SK-N-SH (cell line): Measurements from ENCODE around the gene MLXIP. TPM values are rescaled to one million over a fixed set of nuclear protein-coding genes. Genes with fewer than 3 reads are reported as not detected.

ENCODE experiments used
- CTCF ChIA-PET: fragments of 300-600, 350-600 bp; formaldehyde crosslinking; extraction: SDS; loops from one replicate; lab custom pipeline; 2021; lab: Yijun Ruan, JAX
- POLR2A ChIA-PET: fragments of 350-600 bp; sonication (Branson Sonifier 250); formaldehyde crosslinking; extraction: SDS; loops from one replicate; lab custom pipeline; 2020; ENCODE audit warnings: antibody characterized with exemption, inconsistent platforms; lab: Yijun Ruan, JAX
- DNase-seq: peaks from one replicate; pipeline ENCODE4 v3.0.0; 2012
- H2AFZ ChIP-seq: fragments of 200-600 bp; sonication (generic); 2 replicates; pipeline ENCODE4 v1.8.1; 2016; ENCODE audit warnings: antibody characterized with exemption, mild to moderate bottlenecking, low read depth
- H3F3A ChIP-seq: fragments of 200-600 bp; sonication (generic); replicated peaks from 2 replicates; pipeline ENCODE3; 2016; ENCODE audit warnings: antibody characterized with exemption, mild to moderate bottlenecking; ENCODE audit not compliant: insufficient read depth
- H3K27ac ChIP-seq, 2 experiments: fragments of 200-500 bp in 1 of 2; fragments of 200-600 bp in 1 of 2; sonication (Bioruptor generic) in 1 of 2; sonication (generic), shearing (Covaris generic) in 1 of 2; 2 replicates each; pipeline versions ENCODE4 v1.5.1 to v1.6.1; 2014 to 2016; ENCODE audit warnings: low read depth in 2 of 2, inconsistent platforms in 1 of 2, low read length in 1 of 2, mild to moderate bottlenecking in 1 of 2, mixed read lengths in 1 of 2
- H3K27me3 ChIP-seq: fragments of 200-600 bp; sonication (generic), shearing (Covaris generic); 2 replicates; pipeline ENCODE4 v1.6.1; 2016; ENCODE audit warnings: mixed run types; ENCODE audit not compliant: insufficient read depth
- H3K36me3 ChIP-seq, 2 experiments: fragments of 200-500 bp in 1 of 2; fragments of 200-600 bp in 1 of 2; sonication (Bioruptor generic) in 1 of 2; sonication (generic) in 1 of 2; replicated peaks in 1 of 2; 2 replicates each; pipeline versions ENCODE3 to v1.5.1; 2014 to 2016; ENCODE audit warnings: low read length in 1 of 2, mild to moderate bottlenecking in 1 of 2; ENCODE audit not compliant: insufficient read depth in 2 of 2, control insufficient read depth in 1 of 2
- H3K4me1 ChIP-seq, 2 experiments: fragments of 200-500 bp in 1 of 2; fragments of 200-600 bp in 1 of 2; sonication (Bioruptor generic) in 1 of 2; sonication (generic), shearing (Covaris generic) in 1 of 2; 2 replicates each; pipeline versions ENCODE4 v1.5.1 to v1.6.1; 2014 to 2016; ENCODE audit warnings: low read depth in 1 of 2, low read length in 1 of 2, mixed run types in 1 of 2; ENCODE audit not compliant: insufficient read depth in 2 of 2, control insufficient read depth in 1 of 2
- H3K4me2 ChIP-seq: fragments of 200-600 bp; sonication (generic), shearing (Covaris generic); 2 replicates; pipeline ENCODE4 v1.6.1; 2017; ENCODE audit warnings: mixed run types
- H3K4me3 ChIP-seq, 2 experiments: fragments of 200-500 bp in 1 of 2; fragments of 200-600 bp in 1 of 2; sonication (Bioruptor generic) in 1 of 2; sonication (generic), shearing (Covaris generic) in 1 of 2; 2 replicates each; pipeline versions ENCODE4 v1.5.1 to v1.8.1; 2014 to 2016; ENCODE audit warnings: low read depth in 2 of 2, inconsistent platforms in 1 of 2, low read length in 1 of 2, mild to moderate bottlenecking in 1 of 2, mixed read lengths in 1 of 2, moderate library complexity in 1 of 2
- H3K79me2 ChIP-seq: fragments of 200-600 bp; sonication (generic); 2 replicates; pipeline ENCODE4 v1.8.1; 2017; ENCODE audit warnings: mild to moderate bottlenecking; ENCODE audit not compliant: insufficient read depth
- H3K9ac ChIP-seq: fragments of 200-600 bp; sonication (generic); 2 replicates; pipeline ENCODE4 v1.6.1; 2017; ENCODE audit warnings: mixed run types
- H3K9me2 ChIP-seq: fragments of 200-600 bp; sonication (generic); 2 replicates; pipeline ENCODE4 v1.6.1; 2017; ENCODE audit warnings: mixed run types
- H3K9me3 ChIP-seq: fragments of 200-600 bp; sonication (generic); 2 replicates; pipeline ENCODE4 v1.6.1; 2017; ENCODE audit warnings: mixed run types, mild to moderate bottlenecking, moderate library complexity
- H4K20me1 ChIP-seq: fragments of 200-600 bp; sonication (generic); 2 replicates; pipeline ENCODE4 v1.6.1; 2017; ENCODE audit warnings: mild to moderate bottlenecking, mixed run types; ENCODE audit not compliant: insufficient read depth
- EP300 ChIP-seq, 2 experiments: IDR thresholded peaks; 2 replicates each; pipeline versions ENCODE4 v1.4.0 to v1.6.1; 2012; ENCODE audit warnings: borderline replicate concordance in 1 of 2, low read depth in 1 of 2, low read length in 1 of 2
- FOSL2 ChIP-seq: IDR thresholded peaks from 2 replicates; pipeline ENCODE4 v1.4.0; 2012; ENCODE audit warnings: low read depth, mild to moderate bottlenecking, moderate library complexity, borderline replicate concordance
- FOXM1 ChIP-seq: IDR thresholded peaks from 2 replicates; pipeline ENCODE4 v1.4.0; 2012; ENCODE audit warnings: low read depth, mild to moderate bottlenecking
- MAX ChIP-seq: IDR thresholded peaks from 2 replicates; pipeline ENCODE4 v1.4.0; 2012; ENCODE audit warnings: low read depth
- NFIC ChIP-seq: IDR thresholded peaks from 2 replicates; pipeline ENCODE4 v1.4.0; 2012; ENCODE audit warnings: borderline replicate concordance
- RCOR1 ChIP-seq: fragments of 150-350 bp; IDR thresholded peaks from 2 replicates; pipeline ENCODE4 v1.6.1; 2017; ENCODE audit warnings: antibody characterized with exemption, low read length
- RXRA ChIP-seq: IDR thresholded peaks from 2 replicates; pipeline ENCODE4 v1.4.0; 2012; ENCODE audit warnings: low read depth, mild to moderate bottlenecking, borderline replicate concordance
- SIN3A ChIP-seq: IDR thresholded peaks from 2 replicates; pipeline ENCODE4 v1.6.1; 2012; ENCODE audit warnings: low read depth, mild to moderate bottlenecking, low read length, moderate library complexity, borderline replicate concordance
- SMC3 ChIP-seq: IDR thresholded peaks from 2 replicates; pipeline ENCODE4 v1.6.1; 2012; ENCODE audit warnings: low read depth, low read length, improper control_type of control experiment
- TAF1 ChIP-seq: IDR thresholded peaks from 2 replicates; pipeline ENCODE4 v1.6.1; 2012; ENCODE audit warnings: low read depth, mild to moderate bottlenecking, low read length, moderate library complexity, borderline replicate concordance
- TEAD4 ChIP-seq: IDR thresholded peaks from 2 replicates; pipeline ENCODE4 v1.4.0; 2012; ENCODE audit warnings: mild to moderate bottlenecking, borderline replicate concordance; ENCODE audit not compliant: insufficient read depth
- WGBS: methylation state at CpG from one replicate; pipeline ENCODE4 v1.1.6; 2017; ENCODE audit warnings: low lambda C conversion rate; 5-methylcytosine and 5-hydroxymethylcytosine counted together
- polyA plus RNA-seq, 3 experiments: library from polyadenylated mRNA; depleted of rRNA; stranded (reverse); fragments of >200 nt; gene quantifications; 2 replicates each; pipeline ENCODE4 v1.2.3, GENCODE V29; 2012
- TF ChIP-seq, protein P1 (sequence below): IDR thresholded peaks from 2 replicates; pipeline ENCODE4 v1.4.0; 2012; ENCODE audit warnings: low read depth, borderline replicate concordance
- TF ChIP-seq, protein P2 (sequence below): fragments of 150-350 bp; IDR thresholded peaks from 2 replicates; pipeline ENCODE4 v1.6.1; 2016; ENCODE audit warnings: mild to moderate bottlenecking, low read depth, low read length

MLXIP gene
- polyA plus RNA-seq, 1 of the 3 experiments (the other 2 are of a cell fraction): 11.0 TPM

DNA sequence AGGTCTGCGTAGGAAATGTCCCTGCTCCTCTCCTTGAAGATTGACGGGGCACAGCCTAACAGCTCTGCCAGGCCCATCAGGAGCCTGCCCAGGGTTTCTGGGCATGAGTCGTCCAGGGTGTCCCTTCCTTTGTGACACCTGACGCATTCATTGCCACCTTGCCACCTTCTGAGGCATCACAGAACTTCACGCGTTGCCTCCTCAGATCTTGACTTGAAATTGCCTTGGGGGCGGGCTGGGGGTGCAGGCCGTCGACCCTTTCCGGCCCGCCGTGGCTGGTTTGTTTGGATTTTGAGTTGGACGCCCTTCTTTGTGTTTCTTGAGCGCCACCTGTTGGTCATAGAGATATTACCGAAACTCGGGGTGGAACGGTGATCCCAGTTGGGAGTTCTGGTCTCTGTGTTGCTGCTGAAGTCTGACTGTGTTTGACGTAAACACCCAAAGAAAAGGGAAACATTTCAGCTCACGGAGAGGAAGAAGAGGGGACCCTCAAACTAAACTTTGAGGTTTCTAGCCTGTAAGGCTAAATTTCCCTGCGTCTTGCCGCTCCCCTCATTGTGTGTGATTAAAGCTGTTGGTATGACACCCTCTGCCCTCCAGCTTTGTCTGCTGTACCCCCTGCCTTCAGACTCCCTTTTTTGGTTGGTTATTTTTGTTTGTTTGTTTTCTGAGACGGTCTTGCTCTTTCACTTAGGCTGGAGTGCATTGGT, 44.6 kb downstream of the MLXIP start (continued):
- TF ChIP-seq MAX: 0 out of 2 replicates have a peak, but pooled peaks have one; percentile 43

DNA sequence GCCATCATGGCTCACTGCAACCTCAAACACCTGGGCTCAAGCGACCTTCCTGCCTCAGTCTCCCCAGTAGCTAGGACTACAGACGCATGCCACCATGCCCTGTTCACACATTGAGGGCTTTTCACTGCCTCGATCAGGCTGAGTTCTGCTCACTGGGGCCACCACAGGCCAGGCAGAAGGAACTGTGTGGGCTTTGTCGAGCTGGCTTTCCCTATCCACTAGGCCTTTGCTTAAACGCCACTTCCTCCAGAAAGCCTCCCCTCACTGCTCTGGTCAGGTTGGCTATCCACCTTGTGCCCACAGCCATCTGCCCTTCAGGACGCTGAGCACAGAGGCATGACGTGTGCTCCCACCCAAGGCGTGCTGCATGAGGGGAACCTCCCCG, 45.2 kb downstream of the MLXIP start:
- 0 out of 4 replicates have a peak overlapping the region, but pooled peaks of 1 of the 2 experiments have one; percentile 1 for H3K27ac ChIP-seq
- no peak overlapping the region for H3K9ac ChIP-seq

More for the DNA sequence above, 45.2 kb downstream of the MLXIP start:
- DNase-seq: no peak
- Histone ChIP-seq H3K9me2 (no peaks in the 10 kb centered on the region), H3K27me3 (no peaks in the 10 kb centered on the region), H2AFZ (no peak overlapping the region), H3K36me3 (peaks cover 7 to 16% of the 10 kb centered on the region in 2 experiments), H3K79me2 (peaks cover 79% of the 10 kb centered on the region), H4K20me1 (peaks cover 13% of the 10 kb centered on the region; the same call in 1 of the 2 replicates), H3K4me2 (0 out of 2 replicates have a peak overlapping the region, but pooled peaks have one; percentile 5), H3K4me3 (no peak overlapping the region), H3K9me3 (no peaks in the 10 kb centered on the region), H3K4me1 (peaks cover 2 to 4% of the 10 kb centered on the region in 2 experiments; a peak in 2 of 4 replicates), H3F3A (peaks cover 4% of the 10 kb centered on the region)
- ChIA-PET POLR2A (interaction anchor here (2.1 kb wide), 1 partner anchor 69 kb away, joined by 5 read pairs; no protein-coding TSS in a partner anchor), CTCF (interaction anchor here (0.7 to 8.8 kb wide), 55 partner anchors 9 to 329 kb away, joined by 3 to 157 read pairs (median 5); no protein-coding TSS in a partner anchor)
- TF ChIP-seq SIN3A: no peak
- no peak for TF ChIP-seq EP300 (IDR thresholded peaks at IDR 0.05; ENCODE audit: borderline replicate concordance in 1 of 2, low read depth in 1 of 2, low read length in 1 of 2)
- no peak for TF ChIP-seq TEAD4
- no peak for TF ChIP-seq RCOR1
- TF ChIP-seq FOXM1: no peak
- TF ChIP-seq TAF1: no peak
- TF ChIP-seq, protein P1, sequence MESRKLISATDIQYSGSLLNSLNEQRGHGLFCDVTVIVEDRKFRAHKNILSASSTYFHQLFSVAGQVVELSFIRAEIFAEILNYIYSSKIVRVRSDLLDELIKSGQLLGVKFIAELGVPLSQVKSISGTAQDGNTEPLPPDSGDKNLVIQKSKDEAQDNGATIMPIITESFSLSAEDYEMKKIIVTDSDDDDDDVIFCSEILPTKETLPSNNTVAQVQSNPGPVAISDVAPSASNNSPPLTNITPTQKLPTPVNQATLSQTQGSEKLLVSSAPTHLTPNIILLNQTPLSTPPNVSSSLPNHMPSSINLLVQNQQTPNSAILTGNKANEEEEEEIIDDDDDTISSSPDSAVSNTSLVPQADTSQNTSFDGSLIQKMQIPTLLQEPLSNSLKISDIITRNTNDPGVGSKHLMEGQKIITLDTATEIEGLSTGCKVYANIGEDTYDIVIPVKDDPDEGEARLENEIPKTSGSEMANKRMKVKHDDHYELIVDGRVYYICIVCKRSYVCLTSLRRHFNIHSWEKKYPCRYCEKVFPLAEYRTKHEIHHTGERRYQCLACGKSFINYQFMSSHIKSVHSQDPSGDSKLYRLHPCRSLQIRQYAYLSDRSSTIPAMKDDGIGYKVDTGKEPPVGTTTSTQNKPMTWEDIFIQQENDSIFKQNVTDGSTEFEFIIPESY: no peak
- no peak for TF ChIP-seq FOSL2
- TF ChIP-seq SMC3: no peak
- no peak for TF ChIP-seq NFIC
- no peak for TF ChIP-seq RXRA
- TF ChIP-seq, protein P2, sequence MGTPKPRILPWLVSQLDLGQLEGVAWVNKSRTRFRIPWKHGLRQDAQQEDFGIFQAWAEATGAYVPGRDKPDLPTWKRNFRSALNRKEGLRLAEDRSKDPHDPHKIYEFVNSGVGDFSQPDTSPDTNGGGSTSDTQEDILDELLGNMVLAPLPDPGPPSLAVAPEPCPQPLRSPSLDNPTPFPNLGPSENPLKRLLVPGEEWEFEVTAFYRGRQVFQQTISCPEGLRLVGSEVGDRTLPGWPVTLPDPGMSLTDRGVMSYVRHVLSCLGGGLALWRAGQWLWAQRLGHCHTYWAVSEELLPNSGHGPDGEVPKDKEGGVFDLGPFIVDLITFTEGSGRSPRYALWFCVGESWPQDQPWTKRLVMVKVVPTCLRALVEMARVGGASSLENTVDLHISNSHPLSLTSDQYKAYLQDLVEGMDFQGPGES: no peak
- 83% methylated on average over 9 of the region's 9 CpGs for WGBS
